Neural cell (in vitro differentiated cells): Measurements from ENCODE around the gene IPPK. TPM values are rescaled to one million over a fixed set of nuclear protein-coding genes. Genes with fewer than 3 reads are reported as not detected.

ENCODE experiments used
- H2AFZ ChIP-seq: fragments of 200-600, 300-800 bp; sonication (generic), shearing (Covaris generic); 2 replicates; pipeline ENCODE4 v1.6.0; 2014; ENCODE audit warnings: low read depth, mild to moderate bottlenecking, antibody characterized with exemption, low read length, moderate library complexity
- H3F3A ChIP-seq: fragments of 200-600 bp; shearing (Covaris generic); 2 replicates; pipeline ENCODE4 v1.6.1; 2016; ENCODE audit warnings: mild to moderate bottlenecking, moderate library complexity, mixed read lengths, antibody characterized with exemption, low read length; ENCODE audit not compliant: insufficient read depth, poor library complexity, severe bottlenecking
- H3K27ac ChIP-seq: fragments of 200-600, 300-800 bp; sonication (generic), shearing (Covaris generic); 2 replicates; pipeline ENCODE4 v1.5.1; 2014; ENCODE audit warnings: mild to moderate bottlenecking, low read length, moderate library complexity
- H3K27me3 ChIP-seq: fragments of 300-800, 200-600 bp; sonication (generic), shearing (Covaris generic); 2 replicates; pipeline ENCODE4 v1.6.0; 2014; ENCODE audit warnings: mild to moderate bottlenecking, low read depth, low read length, moderate library complexity; ENCODE audit not compliant: insufficient read depth
- H3K36me3 ChIP-seq: fragments of 300-800, 200-600 bp; sonication (generic), shearing (Covaris generic); 2 replicates; pipeline ENCODE4 v1.5.1; 2014; ENCODE audit warnings: mild to moderate bottlenecking, antibody characterized with exemption, low read length, moderate library complexity; ENCODE audit not compliant: insufficient read depth
- H3K4me2 ChIP-seq: fragments of 300-800, 200-600 bp; sonication (generic), shearing (Covaris generic); 2 replicates; pipeline ENCODE4 v1.6.0; 2014; ENCODE audit warnings: mild to moderate bottlenecking, low read length
- H3K4me3 ChIP-seq: fragments of 300-800, 200-600 bp; sonication (generic), shearing (Covaris generic); 2 replicates; pipeline ENCODE4 v1.5.1; 2014; ENCODE audit warnings: mild to moderate bottlenecking, low read length, moderate library complexity
- H3K79me2 ChIP-seq: fragments of 200-600 bp; shearing (Covaris generic); replicated peaks from 2 replicates; pipeline ENCODE4 v1.6.0; 2014; ENCODE audit warnings: mild to moderate bottlenecking, low read length, moderate library complexity; ENCODE audit not compliant: insufficient read depth
- H3K9ac ChIP-seq: fragments of 300-800, 200-600 bp; sonication (generic), shearing (Covaris generic); 2 replicates; pipeline ENCODE4 v1.6.1; 2016; ENCODE audit warnings: mild to moderate bottlenecking, low read length, mixed read lengths
- H3K9me2 ChIP-seq: fragments of 200-600 bp; shearing (Covaris generic); 2 replicates; pipeline ENCODE4 v1.6.1; 2016; ENCODE audit warnings: mild to moderate bottlenecking, low read length, mixed read lengths; ENCODE audit not compliant: insufficient read depth
- H3K9me3 ChIP-seq: fragments of 200-600, 300-800 bp; sonication (generic), shearing (Covaris generic); 2 replicates; pipeline ENCODE4 v1.6.1; 2016; ENCODE audit warnings: mild to moderate bottlenecking, mixed run types, low read length, moderate library complexity, mixed read lengths
- H4K20me1 ChIP-seq: fragments of 200-600 bp; shearing (Covaris generic); 2 replicates; pipeline ENCODE4 v1.6.1; 2016; ENCODE audit warnings: mild to moderate bottlenecking, mixed run types; ENCODE audit not compliant: insufficient read depth
- CTCF ChIP-seq: fragments of 450-650 bp; IDR thresholded peaks from 2 replicates; pipeline ENCODE4 v1.5.1; 2014; ENCODE audit warnings: antibody characterized with exemption, mild to moderate bottlenecking, moderate library complexity; ENCODE audit not compliant: poor library complexity, severe bottlenecking
- EP300 ChIP-seq: fragments of 450-650 bp; conservative IDR thresholded peaks from 2 replicates; pipeline ENCODE4 v1.6.1; 2014; ENCODE audit warnings: antibody characterized with exemption, mild to moderate bottlenecking, moderate library complexity; ENCODE audit not compliant: poor library complexity, severe bottlenecking
- EZH2 ChIP-seq: fragments of 200-600, 300-800 bp; shearing (Covaris generic), sonication (generic); IDR thresholded peaks from 2 replicates; pipeline ENCODE4 v1.6.1; 2014; ENCODE audit warnings: antibody characterized with exemption, low read length, borderline replicate concordance, mild to moderate bottlenecking; ENCODE audit not compliant: insufficient read depth, poor library complexity, severe bottlenecking
- MXI1 ChIP-seq: fragments of 450-650 bp; conservative IDR thresholded peaks from 2 replicates; pipeline ENCODE4 v1.6.1; 2014; ENCODE audit warnings: antibody characterized with exemption, mild to moderate bottlenecking; ENCODE audit not compliant: poor library complexity, severe bottlenecking
- POLR2AphosphoS5 ChIP-seq: IDR thresholded peaks from 2 replicates; pipeline ENCODE4 v1.6.1; 2012
- RAD21 ChIP-seq: fragments of 450-650 bp; conservative IDR thresholded peaks from 2 replicates; pipeline ENCODE4 v1.6.1; 2014; ENCODE audit warnings: antibody characterized with exemption, mild to moderate bottlenecking, moderate library complexity
- REST ChIP-seq: IDR thresholded peaks from 2 replicates; pipeline ENCODE4 v1.6.1; 2012; ENCODE audit warnings: borderline replicate concordance
- SMC3 ChIP-seq: fragments of 450-650 bp; conservative IDR thresholded peaks from 2 replicates; pipeline ENCODE4 v1.6.1; 2014; ENCODE audit warnings: antibody characterized with exemption, mild to moderate bottlenecking, moderate library complexity; ENCODE audit not compliant: poor library complexity
- TAF1 ChIP-seq: IDR thresholded peaks from 2 replicates; pipeline ENCODE4 v1.6.1; 2012; ENCODE audit warnings: low read depth
- polyA plus RNA-seq: library from polyadenylated mRNA; depleted of rRNA; stranded (reverse); fragments of >200 nt; gene quantifications from 2 replicates; pipeline ENCODE4 v1.2.3, GENCODE V29; 2014

The IPPK gene
- polyA plus RNA-seq, 1 donor from 2014 or later, result 34.3 TPM

- Histone ChIP-seq H2AFZ (no peak overlapping the region), H3K9me3 (no peaks in the 10 kb centered on the region), H3K4me2 (no peak overlapping the region), H3F3A (no peaks in the 10 kb centered on the region), H4K20me1 (no peaks in the 10 kb centered on the region), H3K27ac (no peak overlapping the region), H3K9ac (no peak overlapping the region), H3K27me3 (no peaks in the 10 kb centered on the region), H3K36me3 (no peaks in the 10 kb centered on the region), H3K4me3 (no peak overlapping the region), H3K79me2 (no peaks in the 10 kb centered on the region), H3K9me2 (no peaks in the 10 kb centered on the region)
- TF ChIP-seq SMC3 (no peak), POLR2AphosphoS5 (no peak), CTCF (no peak), RAD21 (no peak), TAF1 (no peak), MXI1 (no peak), REST (no peak), EP300 (no peak), EZH2 (no peak)
These were observed 67.5 kb downstream of the IPPK start for GRCh38 chr9:92602413-92602812.

- no peak overlapping the region for H3K27ac ChIP-seq
- TF ChIP-seq EZH2 (no peak), EP300 (no peak), MXI1 (no peak), CTCF (no peak), REST (no peak), RAD21 (no peak), SMC3 (no peak), TAF1 (no peak), POLR2AphosphoS5 (no peak)
These were observed 68.5 kb downstream of the IPPK start for GRCh38 chr9:92601451-92601850.

More at GRCh38 chr9:92601451-92601850, 68.5 kb downstream of the IPPK start:
- no peaks in the 10 kb centered on the region for H3K9me2 ChIP-seq
- H2AFZ ChIP-seq, result no peak overlapping the region
- no peak overlapping the region for H3K9ac ChIP-seq
- H3K4me3 ChIP-seq, result no peak overlapping the region
- no peaks in the 10 kb centered on the region for H3F3A ChIP-seq
- H3K4me2 ChIP-seq, result no peak overlapping the region
- no peaks in the 10 kb centered on the region for H3K79me2 ChIP-seq
- no peaks in the 10 kb centered on the region for H3K36me3 ChIP-seq
- H3K9me3 ChIP-seq, result no peaks in the 10 kb centered on the region
- H3K27me3 ChIP-seq, result no peaks in the 10 kb centered on the region
- H4K20me1 ChIP-seq, result no peaks in the 10 kb centered on the region
